NCI-H146 (cell line): ENCODE results near the gene IL1RL2.

Experiments used
- DNase-seq: peaks from one replicate; lab custom pipeline; 2025; lab: John Stamatoyannopoulos, UW

The IL1RL2 gene

GRCh38 chr2:102238778-102239177 is 52.0 kb downstream of the IL1RL2 start:
- no peak for DNase-seq

- no peak for DNase-seq
Observed at GRCh38 chr2:102239344-102239743, 52.5 kb downstream of the IL1RL2 start.

GRCh38 chr2:102240640-102241370 is 54.0 kb downstream of the IL1RL2 start:
- peak; percentile 48 for DNase-seq

GRCh38 chr2:102241616-102242305 is 54.9 kb downstream of the IL1RL2 start:
- DNase-seq, result no peak

- DNase-seq, result no peak
Observed at GRCh38 chr2:102245266-102246151, 58.7 kb downstream of the IL1RL2 start.

GRCh38 chr2:102250278-102250821 is 63.5 kb downstream of the IL1RL2 start:
- no peak for DNase-seq

GRCh38 chr2:102251042-102251848 is 64.4 kb downstream of the IL1RL2 start:
- no peak for DNase-seq

- no peak for DNase-seq
Observed at GRCh38 chr2:102251849-102252203, 65.0 kb downstream of the IL1RL2 start.

- no peak for DNase-seq
Observed at GRCh38 chr2:102252236-102252635, 65.4 kb downstream of the IL1RL2 start.

GRCh38 chr2:102253140-102253752 is 66.4 kb downstream of the IL1RL2 start:
- DNase-seq, result no peak

GRCh38 chr2:102253753-102254150 is 66.9 kb downstream of the IL1RL2 start:
- no peak for DNase-seq

GRCh38 chr2:102256276-102256675 is 69.5 kb downstream of the IL1RL2 start:
- no peak for DNase-seq

GRCh38 chr2:102256874-102257462 is 70.1 kb downstream of the IL1RL2 start:
- no peak for DNase-seq

GRCh38 chr2:102258025-102258385 is 71.2 kb downstream of the IL1RL2 start:
- DNase-seq, result no peak

- DNase-seq, result no peak
Observed at GRCh38 chr2:102258386-102259074, 71.7 kb downstream of the IL1RL2 start.

- no peak for DNase-seq
Observed at GRCh38 chr2:102261467-102262135, 74.8 kb downstream of the IL1RL2 start.

GRCh38 chr2:102262216-102263129 is 75.7 kb downstream of the IL1RL2 start:
- DNase-seq, result no peak

GRCh38 chr2:102264952-102265351 is 78.1 kb downstream of the IL1RL2 start:
- DNase-seq, result no peak

GRCh38 chr2:102266204-102266603 is 79.4 kb downstream of the IL1RL2 start:
- DNase-seq, result no peak
